GM10266 (cell line): Measurements from ENCODE around the gene ARX.

Experiments
- DNase-seq: peaks from one replicate; pipeline ENCODE4 v3.0.0; 2012; ENCODE audit errors: extremely low spot score
- TF ChIP-seq, protein P1 (sequence below): IDR thresholded peaks from 2 replicates; pipeline ENCODE4 v1.5.1; 2012; ENCODE audit warnings: mild to moderate bottlenecking, low read depth; ENCODE audit not compliant: control insufficient read depth, insufficient read depth; ENCODE audit errors: missing control alignments

The ARX gene

GRCh38 chrX:25043192-25043591 lies 27.4 kb upstream of the ARX start:
- TF ChIP-seq, protein P1, sequence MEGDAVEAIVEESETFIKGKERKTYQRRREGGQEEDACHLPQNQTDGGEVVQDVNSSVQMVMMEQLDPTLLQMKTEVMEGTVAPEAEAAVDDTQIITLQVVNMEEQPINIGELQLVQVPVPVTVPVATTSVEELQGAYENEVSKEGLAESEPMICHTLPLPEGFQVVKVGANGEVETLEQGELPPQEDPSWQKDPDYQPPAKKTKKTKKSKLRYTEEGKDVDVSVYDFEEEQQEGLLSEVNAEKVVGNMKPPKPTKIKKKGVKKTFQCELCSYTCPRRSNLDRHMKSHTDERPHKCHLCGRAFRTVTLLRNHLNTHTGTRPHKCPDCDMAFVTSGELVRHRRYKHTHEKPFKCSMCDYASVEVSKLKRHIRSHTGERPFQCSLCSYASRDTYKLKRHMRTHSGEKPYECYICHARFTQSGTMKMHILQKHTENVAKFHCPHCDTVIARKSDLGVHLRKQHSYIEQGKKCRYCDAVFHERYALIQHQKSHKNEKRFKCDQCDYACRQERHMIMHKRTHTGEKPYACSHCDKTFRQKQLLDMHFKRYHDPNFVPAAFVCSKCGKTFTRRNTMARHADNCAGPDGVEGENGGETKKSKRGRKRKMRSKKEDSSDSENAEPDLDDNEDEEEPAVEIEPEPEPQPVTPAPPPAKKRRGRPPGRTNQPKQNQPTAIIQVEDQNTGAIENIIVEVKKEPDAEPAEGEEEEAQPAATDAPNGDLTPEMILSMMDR = no peak
- no peak for DNase-seq

GRCh38 chrX:25039036-25039435 lies 23.3 kb upstream of the ARX start:
- DNase-seq = no peak
- TF ChIP-seq, protein P1 = no peak

GRCh38 chrX:25034889-25035288 lies 19.1 kb upstream of the ARX start:
- DNase-seq = no peak
- TF ChIP-seq, protein P1 = no peak

GRCh38 chrX:25029288-25029825 lies 13.6 kb upstream of the ARX start:
- no peak for DNase-seq
- TF ChIP-seq, protein P1 = no peak

DNA sequence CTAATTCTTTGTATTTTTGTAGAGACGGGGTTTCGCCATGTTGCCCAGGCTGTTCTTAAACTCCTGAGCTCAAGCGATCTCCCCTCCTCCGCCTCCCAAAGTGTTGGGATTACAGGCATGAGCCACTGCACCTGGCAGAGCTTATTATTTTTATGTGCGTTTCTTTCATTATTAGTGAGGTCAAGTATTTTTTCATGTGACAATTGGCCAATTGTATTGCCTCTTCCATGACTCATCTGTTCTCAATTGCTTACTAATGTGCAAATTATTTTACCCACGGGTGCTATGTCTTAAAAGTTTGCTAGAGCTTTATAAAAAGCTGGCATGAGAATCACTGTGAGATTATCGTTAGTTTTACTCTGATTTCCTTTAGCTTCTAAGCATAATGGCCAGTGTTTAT lies 13.0 kb upstream of the ARX start:
- TF ChIP-seq, protein P1 = no peak
- no peak for DNase-seq

DNA sequence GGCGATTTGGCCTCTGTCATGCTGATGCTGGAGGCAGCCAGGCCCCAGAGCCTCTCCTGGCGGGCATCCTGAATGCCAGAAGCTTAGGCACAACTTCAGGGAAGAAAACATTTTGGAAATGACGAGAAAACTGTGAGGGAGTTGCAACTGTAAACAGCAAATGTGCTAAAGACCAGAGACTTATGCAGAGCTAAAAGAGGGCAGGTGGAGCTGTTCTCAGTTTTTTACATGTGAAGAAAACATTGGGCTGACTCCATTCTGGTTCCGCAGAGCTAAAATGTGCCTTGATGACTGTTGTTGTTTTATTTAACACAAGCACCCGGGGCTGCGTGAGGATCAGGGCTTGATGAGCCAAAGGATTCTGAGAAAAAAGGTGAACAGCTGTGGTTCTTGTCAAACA lies 10.8 kb upstream of the ARX start:
- TF ChIP-seq, protein P1 = no peak
- no peak for DNase-seq

- TF ChIP-seq, protein P1 = no peak
Observed at GRCh38 chrX:25025615-25026014, 9.8 kb upstream of the ARX start.

More at GRCh38 chrX:25025615-25026014, 9.8 kb upstream of the ARX start:
- DNase-seq = no peak
